ENCODE results near the gene MAS1. TPM values are rescaled to one million over a fixed set of nuclear protein-coding genes. Genes with fewer than 3 reads are reported as not detected.

Gene MAS1
- total and polyA plus RNA-seq, 9 of the 15 experiments (the other 6 are each of a cell fraction or from before 2014, with no cell fraction given) = not detected

GRCh38 chr6:159880412-159880975 is 10.3 kb upstream of the MAS1 start:
- 3% methylated on average over 6 of the region's 6 CpGs for WGBS (ENCODE audit: insufficient coverage, low coverage, missing lambda C conversion rate)
- POLR2A ChIA-PET = no interaction called here
- no TSS peak for BruUV-seq (replicated peaks)

More at GRCh38 chr6:159880412-159880975, 10.3 kb upstream of the MAS1 start:
- TF ChIP-seq BRD4 (IDR thresholded peaks at IDR 0.05) (no peak), RBM17 (IDR thresholded peaks at IDR 0.05; ENCODE audit: borderline replicate concordance, low read depth, low read length) (no peak), MNT (conservative IDR thresholded peaks at IDR 0.05) (no peak), XRCC3 (IDR thresholded peaks at IDR 0.05) (no peak), SUPT5H (IDR thresholded peaks at IDR 0.05) (no peak), ZEB2 (IDR thresholded peaks at IDR 0.05) (no peak), MAFF (IDR thresholded peaks at IDR 0.05; ENCODE audit: low read length) (no peak), FOXK2 (conservative IDR thresholded peaks at IDR 0.05 in 1 of 2, IDR thresholded peaks at IDR 0.05 in 1 of 2; ENCODE audit: low read depth in 2 of 2) (no peak), SRSF7 (optimal IDR thresholded peaks at IDR 0.05; ENCODE audit: low read depth, low read length) (no peak), CREBBP (IDR thresholded peaks at IDR 0.05; ENCODE audit: low read depth, low read length) (no peak)
- CTCF ChIA-PET (ENCODE audit: low intra/inter-chr PET ratio) = no interaction called here
- H3K27ac ChIP-seq (ENCODE audit: extremely low read depth, low read depth, low read length) = no peak overlapping the region
- in situ Hi-C loops (cut with MboI) = no loop called here
- FAIRE-seq (no peak), ATAC-seq (no peak), DNase-seq (ENCODE audit: extremely low read depth in 1 of 4, low spot score in 3 of 4) (no peak)
- no peak overlapping the region for H3K4me2 ChIP-seq (ENCODE audit: insufficient read depth, low read length)
- H3K9me3 ChIP-seq (replicated peaks; ENCODE audit: control insufficient read depth, insufficient read depth, low read depth, low read length) = no peaks in the 10 kb centered on the region
- H2AFZ ChIP-seq (ENCODE audit: low read depth, low read length) = no peak overlapping the region
- H3K9me1 ChIP-seq (ENCODE audit: control insufficient read depth, insufficient read depth, low read length) = no peaks in the 10 kb centered on the region
- H3K36me3 ChIP-seq (ENCODE audit: control insufficient read depth, insufficient read depth, low read length) = no peaks in the 10 kb centered on the region
- H3K27me3 ChIP-seq (ENCODE audit: control insufficient read depth in 2 of 2, insufficient read depth in 2 of 2, low read length in 2 of 2) = peaks cover 19 to 31% of the 10 kb centered on the region in 2 experiments
- H3K79me2 ChIP-seq (ENCODE audit: control insufficient read depth, insufficient read depth, low read length) = no peaks in the 10 kb centered on the region
- H3K9ac ChIP-seq (ENCODE audit: insufficient read depth in 1 of 2, low read depth in 2 of 2, low read length in 2 of 2) = no peak overlapping the region
- no peak overlapping the region for H3K4me3 ChIP-seq
- H3K4me1 ChIP-seq (replicated peaks in 1 of 2; ENCODE audit: control insufficient read depth in 2 of 2, insufficient read depth in 2 of 2, low read length in 2 of 2) = no peaks in the 10 kb centered on the region
- no peaks in the 10 kb centered on the region for H4K20me1 ChIP-seq (replicated peaks; ENCODE audit: control insufficient read depth, insufficient read depth, low read length)
- intact Hi-C loops (cut with micrococcal nuclease) = loop anchor here (10.0 kb wide), 1 partner anchor 164 kb away; no protein-coding TSS in a partner anchor

All from K562 (cell line).